K562 (cell line): Measurements from ENCODE around the gene FOSL2. TPM values are rescaled to one million over a fixed set of nuclear protein-coding genes. Genes with fewer than 3 reads are reported as not detected.

Source experiments
- DIDO1 ChIP-seq: fragments of 450-650 bp; IDR thresholded peaks from 2 replicates; pipeline ENCODE4 v1.6.1; 2016; ENCODE audit warnings: low read depth, missing biosample characterization, missing genetic modification characterization
- ETV6 ChIP-seq, 3 experiments: fragments of 150-350 bp in 1 of 3; sonication (generic) in 1 of 3; formaldehyde crosslinking in 1 of 3; IDR thresholded peaks; 2 replicates each; pipeline versions ENCODE4 v1.6.1 to v1.8.0; 2014 to 2022; ENCODE audit warnings: borderline replicate concordance in 2 of 3, low read depth in 2 of 3, antibody characterized with exemption in 1 of 3, low read length in 1 of 3, mild to moderate bottlenecking in 1 of 3, missing genetic modification reagents in 1 of 3
- HDAC3 ChIP-seq: fragments of 450-650 bp; IDR thresholded peaks from 2 replicates; pipeline ENCODE4 v1.6.1; 2018; ENCODE audit warnings: borderline replicate concordance, mild to moderate bottlenecking, moderate library complexity; ENCODE audit not compliant: partially characterized antibody
- HLTF ChIP-seq: fragments of 450-650 bp; IDR thresholded peaks from 2 replicates; pipeline ENCODE4 v1.6.1; 2016
- HMG20B ChIP-seq: fragments of 250-450 bp; sonication (Bioruptor Pico); IDR thresholded peaks from 2 replicates; pipeline ENCODE4 v1.5.0; 2021; ENCODE audit warnings: mild to moderate bottlenecking
- NFYB ChIP-seq: IDR thresholded peaks from 2 replicates; pipeline ENCODE4 v1.6.1; 2011; ENCODE audit warnings: mild to moderate bottlenecking, moderate library complexity; ENCODE audit not compliant: insufficient read length; ENCODE audit errors: extremely low read depth
- NRF1 ChIP-seq, 2 experiments: fragments of 450-650 bp; IDR thresholded peaks in 1 of 2; conservative IDR thresholded peaks in 1 of 2; 2 replicates each; pipeline ENCODE4 v1.6.1; 2014; ENCODE audit warnings: mild to moderate bottlenecking in 2 of 2
- RAD21 ChIP-seq, 2 experiments: fragments of 250-450 bp in 1 of 2; fragments of 450-650 bp in 1 of 2; sonication (Bioruptor Pico) in 1 of 2; formaldehyde crosslinking in 1 of 2; IDR thresholded peaks in 1 of 2; conservative IDR thresholded peaks in 1 of 2; 2 replicates each; pipeline versions ENCODE4 v1.4.0 to v1.8.0; 2020 to 2022; ENCODE audit warnings: mild to moderate bottlenecking in 2 of 2, moderate library complexity in 1 of 2
- RBFOX2 ChIP-seq: fragments of 200-400 bp; formaldehyde crosslinking; IDR thresholded peaks from 2 replicates; pipeline ENCODE4 v1.6.1; 2017; ENCODE audit warnings: low read depth, mild to moderate bottlenecking, low read length, moderate library complexity
- RREB1 ChIP-seq: fragments of 250-450 bp; sonication (Bioruptor Pico); IDR thresholded peaks from 2 replicates; pipeline ENCODE4 v1.4.0; 2020
- SMARCE1 ChIP-seq: fragments of 450-650 bp; IDR thresholded peaks from 2 replicates; pipeline ENCODE4 v1.7.1; 2016; ENCODE audit warnings: mild to moderate bottlenecking
- TAL1 ChIP-seq: fragments of 450-650 bp; IDR thresholded peaks from 2 replicates; pipeline ENCODE4 v1.6.1; 2016; ENCODE audit warnings: mild to moderate bottlenecking
- THAP12 ChIP-seq: fragments of 250-450 bp; sonication (Bioruptor Pico); IDR thresholded peaks from 2 replicates; pipeline ENCODE4 v1.9.0; 2021; ENCODE audit warnings: mild to moderate bottlenecking, inconsistent platforms
- ZNF24 ChIP-seq: fragments of 450-650 bp; IDR thresholded peaks from 2 replicates; pipeline ENCODE4 v1.6.1; 2016
- ZNF311 ChIP-seq: fragments of 250-450 bp; sonication (Bioruptor Pico); IDR thresholded peaks from 2 replicates; pipeline ENCODE4 v1.4.0; 2020; ENCODE audit warnings: mild to moderate bottlenecking, moderate library complexity
- ZNF384 ChIP-seq: IDR thresholded peaks from 2 replicates; pipeline ENCODE4 v1.6.1; 2012; ENCODE audit warnings: low read depth, low read length, improper control_type of control experiment
- ZZZ3 ChIP-seq: fragments of 450-650 bp; IDR thresholded peaks from 2 replicates; pipeline ENCODE4 v1.6.1; 2016; ENCODE audit warnings: antibody characterized with exemption, mild to moderate bottlenecking, moderate library complexity
- polyA plus RNA-seq, 8 experiments: library from polyadenylated mRNA; depleted of rRNA in 4 of 8; stranded (reverse) in 5 of 8; unstranded in 3 of 8; fragments of >200 nt; fragmentation: Nextera tagmentation in 2 of 8; fragmentation: Illumina TruSeq in 1 of 8; extraction: Ambion mirVana in 2 of 8; extraction: Trizol in 1 of 8; gene quantifications; 2 replicates each; pipeline versions ENCODE4 v1.2.1 to v1.2.3, GENCODE V29; 2011 to 2014; ENCODE audit warnings: inconsistent platforms in 1 of 8, missing spikeins in 1 of 8
- total RNA-seq, 7 experiments: library from RNA; depleted of rRNA in 6 of 7; stranded (reverse); fragments of >200 nt in 6 of 7; fragmentation: Illumina TruSeq in 2 of 7; extraction: Trizol in 2 of 7; gene quantifications; 2 replicates each; pipeline versions ENCODE4 v1.2.1 to v1.2.3, GENCODE V29; 2011 to 2021; ENCODE audit warnings: low replicate concordance in 1 of 7
- TF ChIP-seq, protein P1 (sequence below): fragments of 250-450 bp; sonication (Bioruptor Pico); IDR thresholded peaks from 2 replicates; pipeline ENCODE4 v1.4.0; 2020; ENCODE audit warnings: mild to moderate bottlenecking

FOSL2 gene
- total and polyA plus RNA-seq, 9 of the 15 experiments (the other 6 are each of a cell fraction or from before 2014, with no cell fraction given), result 0.04 to 2.9 (median 0.80) TPM

DNA sequence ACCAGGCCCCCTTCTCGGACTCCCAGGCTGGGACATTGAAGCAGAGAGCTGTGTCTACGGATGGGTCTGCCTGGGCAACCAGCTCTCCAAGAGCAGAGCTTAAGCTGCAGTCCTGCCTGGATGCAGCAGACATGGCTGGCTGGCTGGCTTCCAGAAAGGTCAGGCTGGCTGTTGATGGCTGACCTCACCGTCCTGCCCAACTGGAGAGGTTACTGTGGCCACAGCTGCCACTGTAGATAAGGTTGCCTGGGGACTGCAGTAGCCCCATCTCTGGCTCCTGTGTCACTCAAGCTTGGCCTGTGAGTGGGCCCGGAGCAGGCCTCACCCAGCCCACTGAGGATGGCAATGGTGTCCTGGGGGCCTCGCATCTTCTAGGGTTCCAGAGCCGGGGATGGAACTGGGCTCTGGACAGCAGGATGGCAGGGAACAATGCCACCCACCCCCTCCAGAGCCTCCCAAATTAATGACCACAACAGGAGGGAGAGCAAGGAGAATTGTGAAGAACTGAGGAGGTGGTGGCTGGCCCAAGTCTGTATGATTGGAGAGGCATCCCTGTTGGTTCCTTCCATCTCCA lies 37.0 kb upstream of the FOSL2 start (continued):
- peak in 1 of 2 experiments; percentile 58; a peak in 3 of 4 replicates for TF ChIP-seq NRF1 (conservative IDR thresholded peaks at IDR 0.05 in 1 of 2, IDR thresholded peaks at IDR 0.05 in 1 of 2)
- 0 out of 2 replicates have a peak, but pooled peaks have one; percentile 29 for TF ChIP-seq ZNF24
- TF ChIP-seq ZNF384, result no peak
- TF ChIP-seq RREB1, result peak; percentile 95
- TF ChIP-seq, protein P1, sequence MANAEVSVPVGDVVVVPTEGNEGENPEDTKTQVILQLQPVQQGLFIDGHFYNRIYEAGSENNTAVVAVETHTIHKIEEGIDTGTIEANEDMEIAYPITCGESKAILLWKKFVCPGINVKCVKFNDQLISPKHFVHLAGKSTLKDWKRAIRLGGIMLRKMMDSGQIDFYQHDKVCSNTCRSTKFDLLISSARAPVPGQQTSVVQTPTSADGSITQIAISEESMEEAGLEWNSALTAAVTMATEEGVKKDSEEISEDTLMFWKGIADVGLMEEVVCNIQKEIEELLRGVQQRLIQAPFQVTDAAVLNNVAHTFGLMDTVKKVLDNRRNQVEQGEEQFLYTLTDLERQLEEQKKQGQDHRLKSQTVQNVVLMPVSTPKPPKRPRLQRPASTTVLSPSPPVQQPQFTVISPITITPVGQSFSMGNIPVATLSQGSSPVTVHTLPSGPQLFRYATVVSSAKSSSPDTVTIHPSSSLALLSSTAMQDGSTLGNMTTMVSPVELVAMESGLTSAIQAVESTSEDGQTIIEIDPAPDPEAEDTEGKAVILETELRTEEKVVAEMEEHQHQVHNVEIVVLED (CRISPR knock-in tag), result no peak
- 0 out of 2 replicates have a peak, but pooled peaks have one; percentile 4 for TF ChIP-seq DIDO1 (tag)
- TF ChIP-seq ETV6 (IDR thresholded peaks at IDR 0.05; ENCODE audit: borderline replicate concordance in 1 of 2, low read depth in 2 of 2, low read length in 1 of 2), result 0 out of 4 replicates have a peak, but pooled peaks of 1 of the 2 experiments have one; percentile 52
- no peak for TF ChIP-seq ETV6 (CRISPR knock-in tag; IDR thresholded peaks at IDR 0.05; ENCODE audit: borderline replicate concordance)
- TF ChIP-seq TAL1, result peak; percentile 94
- no peak for TF ChIP-seq ZZZ3
- no peak for TF ChIP-seq THAP12 (CRISPR knock-in tag)
- peak; percentile 39 for TF ChIP-seq RBFOX2
- peak; percentile 91 for TF ChIP-seq HDAC3
- no peak for TF ChIP-seq HLTF
- TF ChIP-seq RAD21 (CRISPR knock-in tag; conservative IDR thresholded peaks at IDR 0.05 in 1 of 2, IDR thresholded peaks at IDR 0.05 in 1 of 2), result peak in 1 of 2 experiments; percentile 30; a peak in 2 of 4 replicates
- TF ChIP-seq HMG20B, result no peak
- TF ChIP-seq SMARCE1, result peak; percentile 93
- TF ChIP-seq ZNF311 (CRISPR knock-in tag), result no peak; the same call in 1 of the 2 replicates
- TF ChIP-seq NFYB, result no peak
